Measurements from ENCODE around the gene CAB39L.

The CAB39L gene

GRCh38 chr13:49271264-49271663, 172.6 kb downstream of the CAB39L start:
- DNase-seq, result no peak

GRCh38 chr13:49265822-49266221, 178.0 kb downstream of the CAB39L start:
- no peak for DNase-seq

GRCh38 chr13:49262634-49263033, 181.2 kb downstream of the CAB39L start:
- no peak for DNase-seq

GRCh38 chr13:49259586-49259985, 184.3 kb downstream of the CAB39L start:
- no peak for DNase-seq

Measured in inflammatory macrophage treated with lipopolysaccharide for 1 hour (primary cell).